K562 (cell line): ENCODE measurements around the gene CAPN10. TPM values are rescaled to one million over a fixed set of nuclear protein-coding genes. Genes with fewer than 3 reads are reported as not detected.

Experiments
- ATAC-seq: fragments of 200-7000 bp; cut with Tn5 transposase; 3 replicates; pipeline ENCODE4 v1.9.1; 2020; ENCODE audit warnings: moderate library complexity
- BruUV-seq: library from RNA; stranded (reverse); fragments of 400-500 nt; replicated peaks from 2 replicates; lab custom pipeline; 2021; lab: Mats Ljungman, UMichigan
- CTCF ChIA-PET: fragments of 300-600 bp; formaldehyde crosslinking; extraction: SDS; loops from one replicate; lab custom pipeline; 2021; ENCODE audit warnings: low intra/inter-chr PET ratio; lab: Yijun Ruan, JAX
- POLR2A ChIA-PET: fragments of 300-600, 350-650 bp; sonication (Branson Sonifier 250); formaldehyde crosslinking; extraction: SDS; loops from one replicate; lab custom pipeline; 2021; ENCODE audit warnings: antibody characterized with exemption, inconsistent platforms; lab: Yijun Ruan, JAX
- DNase-seq, 4 experiments: peaks; one replicate each; pipeline versions ENCODE4 v3.0.0 to v3.0.0-alpha.2; 2011 to 2018; ENCODE audit warnings: low spot score in 3 of 4, mixed read lengths in 3 of 4; ENCODE audit errors: extremely low read depth in 1 of 4
- FAIRE-seq: peaks from 2 replicates; lab custom pipeline; 2011; peaks lifted over from hg19 to GRCh38; lab: Jason Lieb, UNC
- H2AFZ ChIP-seq: 2 replicates; pipeline ENCODE4 v1.6.0; 2011; ENCODE audit warnings: low read depth, low read length, control low read depth, inconsistent platforms
- H3K27ac ChIP-seq: fragments of 200-600 bp; 3 replicates; pipeline ENCODE4 v1.8.0; 2011; ENCODE audit warnings: low read depth, mild to moderate bottlenecking, control low read depth, inconsistent platforms, low read length, moderate library complexity, mixed read lengths; ENCODE audit errors: extremely low read depth
- H3K27me3 ChIP-seq, 2 experiments: fragments of 300-600 bp in 1 of 2; 2 replicates in 1 of 2; 3 replicates in 1 of 2; pipeline versions ENCODE4 v1.6.0 to v1.8.0; 2011; ENCODE audit warnings: inconsistent platforms in 2 of 2, low read length in 2 of 2, mild to moderate bottlenecking in 1 of 2, mixed read lengths in 1 of 2, moderate library complexity in 1 of 2; ENCODE audit not compliant: control insufficient read depth in 2 of 2, insufficient read depth in 2 of 2
- H3K36me3 ChIP-seq: fragments of 300-600 bp; 3 replicates; pipeline ENCODE4 v1.8.0; 2011; ENCODE audit warnings: mild to moderate bottlenecking, low read length, inconsistent platforms; ENCODE audit not compliant: control insufficient read depth, insufficient read depth
- H3K4me1 ChIP-seq, 2 experiments: fragments of 200-600 bp in 1 of 2; replicated peaks in 1 of 2; 2 replicates in 1 of 2; 3 replicates in 1 of 2; pipeline versions ENCODE4 v1.5.1 to v1.8.0; 2011; ENCODE audit warnings: inconsistent platforms in 2 of 2, low read length in 2 of 2, mild to moderate bottlenecking in 1 of 2, mixed read lengths in 1 of 2, moderate library complexity in 1 of 2; ENCODE audit not compliant: control insufficient read depth in 2 of 2, insufficient read depth in 2 of 2
- H3K4me2 ChIP-seq: 2 replicates; pipeline ENCODE4 v1.6.1; 2011; ENCODE audit warnings: low read length, control low read depth, inconsistent platforms, mixed read lengths; ENCODE audit not compliant: insufficient read depth
- H3K4me3 ChIP-seq: fragments of 200-600 bp; sonication (generic), shearing (Covaris generic); 2 replicates; pipeline ENCODE4 v1.5.1; 2016; ENCODE audit warnings: control low read depth, inconsistent platforms
- H3K79me2 ChIP-seq: fragments of 200-600 bp; 3 replicates; pipeline ENCODE4 v1.8.0; 2011; ENCODE audit warnings: low read length, inconsistent platforms; ENCODE audit not compliant: control insufficient read depth, insufficient read depth
- H3K9ac ChIP-seq, 2 experiments: 2 replicates each; pipeline versions ENCODE4 v1.6.0 to v1.6.1; 2011; ENCODE audit warnings: low read depth in 2 of 2, low read length in 2 of 2, control low read depth in 1 of 2, inconsistent platforms in 1 of 2, mild to moderate bottlenecking in 1 of 2, mixed read lengths in 1 of 2; ENCODE audit not compliant: insufficient read depth in 1 of 2
- H3K9me1 ChIP-seq: one replicate; pipeline ENCODE4 v1.6.0; 2011; ENCODE audit warnings: inconsistent platforms, mild to moderate bottlenecking, low read length, moderate library complexity; ENCODE audit not compliant: control insufficient read depth, insufficient read depth
- H3K9me3 ChIP-seq: replicated peaks from 2 replicates; pipeline ENCODE4 v1.5.1; 2011; ENCODE audit warnings: low read depth, low read length, inconsistent platforms; ENCODE audit not compliant: control insufficient read depth, insufficient read depth
- H4K20me1 ChIP-seq: replicated peaks from 2 replicates; pipeline ENCODE4 v1.6.1; 2011; ENCODE audit warnings: low read length, inconsistent platforms, mixed read lengths; ENCODE audit not compliant: control insufficient read depth, insufficient read depth
- CCNT2 ChIP-seq: IDR thresholded peaks from 2 replicates; pipeline ENCODE4 v1.6.1; 2011; ENCODE audit warnings: borderline replicate concordance, low read depth, mild to moderate bottlenecking, moderate library complexity, mixed read lengths, low read length; ENCODE audit not compliant: insufficient read length; ENCODE audit errors: extremely low read depth
- CHCHD3 ChIP-seq: fragments of 250-450 bp; sonication (Bioruptor Pico); IDR thresholded peaks from 2 replicates; pipeline ENCODE4 v2.1.2; 2022; ENCODE audit warnings: mild to moderate bottlenecking
- FOXA1 ChIP-seq: fragments of 450-650 bp; IDR thresholded peaks from 2 replicates; pipeline ENCODE4 v1.6.1; 2016; ENCODE audit warnings: mild to moderate bottlenecking, borderline replicate concordance
- HIVEP1 ChIP-seq: fragments of 250-450 bp; sonication (Bioruptor Pico); IDR thresholded peaks from 2 replicates; pipeline ENCODE4 v1.4.0; 2020; ENCODE audit warnings: mild to moderate bottlenecking
- MAZ ChIP-seq, 2 experiments: fragments of 450-650 bp in 1 of 2; sonication (generic) in 1 of 2; formaldehyde crosslinking; IDR thresholded peaks in 1 of 2; conservative IDR thresholded peaks in 1 of 2; 2 replicates each; pipeline versions ENCODE4 v1.4.0 to v1.5.0; 2020; ENCODE audit warnings: mild to moderate bottlenecking in 1 of 2, missing genetic modification reagents in 1 of 2
- WGBS: fragments of 100-300 bp; shearing (Covaris generic); methylation state at CpG from one replicate; pipeline ENCODE4 v1.1.6; 2016; ENCODE audit warnings: low coverage, mixed read lengths; ENCODE audit not compliant: insufficient coverage; ENCODE audit errors: missing lambda C conversion rate; 5-methylcytosine and 5-hydroxymethylcytosine counted together
- in situ Hi-C: fragments of 300-500 bp; cut with MboI; formaldehyde crosslinking; loops from 4 replicates; pipeline ENCODE4 v1.15.0; 2018; ENCODE audit warnings: inconsistent platforms, mixed read lengths
- intact Hi-C: fragments of 100-400 bp; cut with micrococcal nuclease; formaldehyde crosslinking; loops from 2 replicates; pipeline ENCODE4 v1.14.2; 2022
- polyA plus RNA-seq, 8 experiments: library from polyadenylated mRNA; depleted of rRNA in 4 of 8; stranded (reverse) in 5 of 8; unstranded in 3 of 8; fragments of >200 nt; fragmentation: Nextera tagmentation in 2 of 8; fragmentation: Illumina TruSeq in 1 of 8; extraction: Ambion mirVana in 2 of 8; extraction: Trizol in 1 of 8; gene quantifications; 2 replicates each; pipeline versions ENCODE4 v1.2.1 to v1.2.3, GENCODE V29; 2011 to 2014; ENCODE audit warnings: inconsistent platforms in 1 of 8, missing spikeins in 1 of 8
- total RNA-seq, 7 experiments: library from RNA; depleted of rRNA in 6 of 7; stranded (reverse); fragments of >200 nt in 6 of 7; fragmentation: Illumina TruSeq in 2 of 7; extraction: Trizol in 2 of 7; gene quantifications; 2 replicates each; pipeline versions ENCODE4 v1.2.1 to v1.2.3, GENCODE V29; 2011 to 2021; ENCODE audit warnings: low replicate concordance in 1 of 7
- TF ChIP-seq, protein P1 (sequence below): fragments of 450-650 bp; formaldehyde crosslinking; IDR thresholded peaks from 2 replicates; pipeline ENCODE4 v1.4.0; 2020; ENCODE audit warnings: mild to moderate bottlenecking, moderate library complexity
- TF ChIP-seq, protein P2 (sequence below), 2 experiments: IDR thresholded peaks; 2 replicates each; pipeline ENCODE4 v1.6.1; 2012; ENCODE audit warnings: improper control_type of control experiment in 2 of 2, low read depth in 2 of 2, low read length in 2 of 2, borderline replicate concordance in 1 of 2
- TF ChIP-seq, protein P3 (sequence below): fragments of 250-450 bp; sonication (Bioruptor Pico); IDR thresholded peaks from 2 replicates; pipeline ENCODE4 v1.8.0; 2021; ENCODE audit warnings: moderate library complexity, mild to moderate bottlenecking, inconsistent platforms

The CAPN10 gene
- total and polyA plus RNA-seq, 9 of the 15 experiments (the other 6 are each of a cell fraction or from before 2014, with no cell fraction given) = 0.08 to 26.1 (median 8.4) TPM

- TF ChIP-seq, protein P1, sequence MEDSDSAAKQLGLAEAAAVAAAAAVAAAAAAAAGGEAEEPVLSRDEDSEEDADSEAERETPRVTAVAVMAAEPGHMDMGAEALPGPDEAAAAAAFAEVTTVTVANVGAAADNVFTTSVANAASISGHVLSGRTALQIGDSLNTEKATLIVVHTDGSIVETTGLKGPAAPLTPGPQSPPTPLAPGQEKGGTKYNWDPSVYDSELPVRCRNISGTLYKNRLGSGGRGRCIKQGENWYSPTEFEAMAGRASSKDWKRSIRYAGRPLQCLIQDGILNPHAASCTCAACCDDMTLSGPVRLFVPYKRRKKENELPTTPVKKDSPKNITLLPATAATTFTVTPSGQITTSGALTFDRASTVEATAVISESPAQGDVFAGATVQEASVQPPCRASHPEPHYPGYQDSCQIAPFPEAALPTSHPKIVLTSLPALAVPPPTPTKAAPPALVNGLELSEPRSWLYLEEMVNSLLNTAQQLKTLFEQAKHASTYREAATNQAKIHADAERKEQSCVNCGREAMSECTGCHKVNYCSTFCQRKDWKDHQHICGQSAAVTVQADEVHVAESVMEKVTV (CRISPR knock-in tag) = no peak
- TF ChIP-seq FOXA1 = no peak
- no peak for TF ChIP-seq CHCHD3
These were observed 18.5 kb upstream of the CAPN10 start, which contains the start of gene RNPEPL1 (continued) for GRCh38 chr2:240567872-240568677.

- no TSS peak for BruUV-seq
- H3K27me3 ChIP-seq = no peaks in the 10 kb centered on the region
- peak overlapping the region; percentile 42 to 89; a peak in 3 of 4 replicates for H3K9ac ChIP-seq
- intact Hi-C loops (loop anchor here (10.0 kb wide), 1 partner anchor 54 kb away; no protein-coding TSS in a partner anchor), in situ Hi-C loops (no loop called here)
- peak overlapping the region; percentile 59 for H3K27ac ChIP-seq
- peak overlapping the region; percentile 77 for H3K4me2 ChIP-seq
- ChIA-PET CTCF (no interaction called here), POLR2A (interaction anchor here (0.6 to 1.4 kb wide), 3 partner anchors 10 to 18 kb away, joined by 3 to 5 read pairs (median 4); partner anchors contain the start of gene CAPN10)
- peaks cover 8% of the 10 kb centered on the region; the same call in 2 of the 3 replicates for H3K36me3 ChIP-seq
- peaks cover 24 to 83% of the 10 kb centered on the region in 2 experiments for H3K4me1 ChIP-seq
- 0 out of 2 replicates have a peak overlapping the region, but pooled peaks have one; percentile 45 for H2AFZ ChIP-seq
- FAIRE-seq (no peak), ATAC-seq (no peak), DNase-seq (peak; percentile 34 to 61 (median 55))
- 3% methylated on average over 20 of the region's 93 CpGs for WGBS
- H3K79me2 ChIP-seq = peaks cover 58% of the 10 kb centered on the region
- no peaks in the 10 kb centered on the region for H3K9me3 ChIP-seq
- no peaks in the 10 kb centered on the region for H4K20me1 ChIP-seq
- peak overlapping the region; percentile 58 for H3K4me3 ChIP-seq
- H3K9me1 ChIP-seq = no peaks in the 10 kb centered on the region
- peak; percentile 28 for TF ChIP-seq CCNT2
- no peak for TF ChIP-seq HIVEP1 (CRISPR knock-in tag)
- TF ChIP-seq MAZ (CRISPR knock-in tag; conservative IDR thresholded peaks at IDR 0.05 in 1 of 2, IDR thresholded peaks at IDR 0.05 in 1 of 2) = no peak
- TF ChIP-seq, protein P2, sequence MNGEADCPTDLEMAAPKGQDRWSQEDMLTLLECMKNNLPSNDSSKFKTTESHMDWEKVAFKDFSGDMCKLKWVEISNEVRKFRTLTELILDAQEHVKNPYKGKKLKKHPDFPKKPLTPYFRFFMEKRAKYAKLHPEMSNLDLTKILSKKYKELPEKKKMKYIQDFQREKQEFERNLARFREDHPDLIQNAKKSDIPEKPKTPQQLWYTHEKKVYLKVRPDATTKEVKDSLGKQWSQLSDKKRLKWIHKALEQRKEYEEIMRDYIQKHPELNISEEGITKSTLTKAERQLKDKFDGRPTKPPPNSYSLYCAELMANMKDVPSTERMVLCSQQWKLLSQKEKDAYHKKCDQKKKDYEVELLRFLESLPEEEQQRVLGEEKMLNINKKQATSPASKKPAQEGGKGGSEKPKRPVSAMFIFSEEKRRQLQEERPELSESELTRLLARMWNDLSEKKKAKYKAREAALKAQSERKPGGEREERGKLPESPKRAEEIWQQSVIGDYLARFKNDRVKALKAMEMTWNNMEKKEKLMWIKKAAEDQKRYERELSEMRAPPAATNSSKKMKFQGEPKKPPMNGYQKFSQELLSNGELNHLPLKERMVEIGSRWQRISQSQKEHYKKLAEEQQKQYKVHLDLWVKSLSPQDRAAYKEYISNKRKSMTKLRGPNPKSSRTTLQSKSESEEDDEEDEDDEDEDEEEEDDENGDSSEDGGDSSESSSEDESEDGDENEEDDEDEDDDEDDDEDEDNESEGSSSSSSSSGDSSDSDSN (IDR thresholded peaks at IDR 0.05; ENCODE audit: borderline replicate concordance in 1 of 2, low read depth in 2 of 2, low read length in 2 of 2) = 0 out of 4 replicates have a peak, but pooled peaks of 1 of the 2 experiments have one; percentile 43
- TF ChIP-seq, protein P3, sequence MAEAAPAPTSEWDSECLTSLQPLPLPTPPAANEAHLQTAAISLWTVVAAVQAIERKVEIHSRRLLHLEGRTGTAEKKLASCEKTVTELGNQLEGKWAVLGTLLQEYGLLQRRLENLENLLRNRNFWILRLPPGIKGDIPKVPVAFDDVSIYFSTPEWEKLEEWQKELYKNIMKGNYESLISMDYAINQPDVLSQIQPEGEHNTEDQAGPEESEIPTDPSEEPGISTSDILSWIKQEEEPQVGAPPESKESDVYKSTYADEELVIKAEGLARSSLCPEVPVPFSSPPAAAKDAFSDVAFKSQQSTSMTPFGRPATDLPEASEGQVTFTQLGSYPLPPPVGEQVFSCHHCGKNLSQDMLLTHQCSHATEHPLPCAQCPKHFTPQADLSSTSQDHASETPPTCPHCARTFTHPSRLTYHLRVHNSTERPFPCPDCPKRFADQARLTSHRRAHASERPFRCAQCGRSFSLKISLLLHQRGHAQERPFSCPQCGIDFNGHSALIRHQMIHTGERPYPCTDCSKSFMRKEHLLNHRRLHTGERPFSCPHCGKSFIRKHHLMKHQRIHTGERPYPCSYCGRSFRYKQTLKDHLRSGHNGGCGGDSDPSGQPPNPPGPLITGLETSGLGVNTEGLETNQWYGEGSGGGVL (CRISPR knock-in tag) = no peak
These were observed 17.6 kb upstream of the CAPN10 start for GRCh38 chr2:240568678-240569522.
